ENCODE data around the gene KIR2DL1.
"Not testable (repeated sequence)": the region's sequence is repeated elsewhere in the genome, so short reads cannot be mapped to it uniquely, and the experiment has no call there.

KIR2DL1 gene

GRCh38 chr19:54824416-54824815 lies 54.8 kb downstream of the KIR2DL1 start:
- not testable (repeated sequence) for DNase-seq

DNA sequence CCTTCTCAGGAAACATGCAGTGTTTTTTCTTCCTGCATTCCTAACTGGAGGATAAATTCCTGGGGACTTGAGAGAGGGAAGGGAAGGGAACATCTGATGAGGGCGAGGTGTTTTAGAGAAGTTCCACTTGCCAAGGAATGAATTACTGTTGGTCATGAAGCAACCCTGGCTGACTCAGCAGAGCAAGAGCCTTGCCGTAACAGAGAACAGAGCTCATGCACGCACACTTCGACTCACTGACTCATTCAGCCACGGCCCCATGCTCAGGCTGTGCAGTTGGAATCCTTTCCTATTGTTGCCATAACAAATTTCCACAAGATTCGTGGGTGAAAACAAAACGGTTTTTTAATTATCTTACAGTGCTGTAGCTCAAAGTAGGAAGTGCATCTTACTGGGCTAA lies 55.7 kb downstream of the KIR2DL1 start:
- DNase-seq = not testable (repeated sequence)

DNA sequence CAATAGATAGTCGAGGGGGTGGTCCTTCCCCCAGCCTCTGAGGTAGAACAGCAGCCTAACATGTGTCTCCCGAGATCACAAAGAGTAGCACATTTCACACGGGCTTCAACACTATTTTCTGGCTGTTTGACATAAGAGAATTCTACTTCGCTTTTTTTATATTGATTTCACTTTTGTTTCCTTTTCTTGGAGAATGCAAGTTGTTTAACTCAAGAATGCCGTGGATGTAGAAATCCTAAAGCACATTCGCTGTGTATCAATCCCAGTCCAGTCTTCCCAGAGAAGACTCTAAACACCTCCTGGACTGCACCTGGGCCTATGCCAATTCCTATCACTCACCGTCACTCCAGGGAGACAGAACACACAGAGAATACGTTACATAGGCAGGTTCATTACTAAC lies 58.5 kb downstream of the KIR2DL1 start:
- not testable (repeated sequence) for DNase-seq

DNA sequence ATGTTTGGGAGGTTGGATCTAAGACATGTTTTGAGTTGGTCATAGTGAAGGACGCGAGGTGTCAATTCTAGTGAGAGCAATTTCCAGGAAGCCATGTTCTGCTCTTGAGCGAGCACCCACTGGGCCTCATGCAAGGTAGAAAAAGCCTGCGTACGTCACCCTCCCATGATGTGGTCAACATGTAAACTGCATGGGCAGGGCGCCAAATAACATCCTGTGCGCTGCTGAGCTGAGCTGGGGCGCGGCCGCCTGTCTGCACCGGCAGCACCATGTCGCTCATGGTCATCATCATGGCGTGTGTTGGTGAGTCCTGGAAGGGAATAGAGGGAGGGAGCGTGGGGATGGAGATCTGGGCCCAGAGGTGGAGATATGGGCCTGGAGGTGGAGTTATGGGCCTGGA lies 62.9 kb downstream of the KIR2DL1 start, which contains the start of gene KIR2DS4:
KIR2DS4 (plus strand) TSS at position 181 of the 400 bp plus-strand sequence.
- DNase-seq = not testable (repeated sequence)
